HG02840 (cell line): ENCODE results near the gene TMEM170A.
A peak's percentile ranks its signal among the peaks of the same experiment; 100 is the strongest.

ENCODE experiments used
- ATAC-seq: cut with Tn5 transposase; IDR thresholded peaks from one replicate; pipeline ENCODE4 v1.9.1; 2021; ENCODE audit warnings: mild to moderate bottlenecking, moderate library complexity, moderate number of reproducible peaks; ENCODE audit not compliant: unreplicated experiment, low FRiP score

The TMEM170A gene

DNA sequence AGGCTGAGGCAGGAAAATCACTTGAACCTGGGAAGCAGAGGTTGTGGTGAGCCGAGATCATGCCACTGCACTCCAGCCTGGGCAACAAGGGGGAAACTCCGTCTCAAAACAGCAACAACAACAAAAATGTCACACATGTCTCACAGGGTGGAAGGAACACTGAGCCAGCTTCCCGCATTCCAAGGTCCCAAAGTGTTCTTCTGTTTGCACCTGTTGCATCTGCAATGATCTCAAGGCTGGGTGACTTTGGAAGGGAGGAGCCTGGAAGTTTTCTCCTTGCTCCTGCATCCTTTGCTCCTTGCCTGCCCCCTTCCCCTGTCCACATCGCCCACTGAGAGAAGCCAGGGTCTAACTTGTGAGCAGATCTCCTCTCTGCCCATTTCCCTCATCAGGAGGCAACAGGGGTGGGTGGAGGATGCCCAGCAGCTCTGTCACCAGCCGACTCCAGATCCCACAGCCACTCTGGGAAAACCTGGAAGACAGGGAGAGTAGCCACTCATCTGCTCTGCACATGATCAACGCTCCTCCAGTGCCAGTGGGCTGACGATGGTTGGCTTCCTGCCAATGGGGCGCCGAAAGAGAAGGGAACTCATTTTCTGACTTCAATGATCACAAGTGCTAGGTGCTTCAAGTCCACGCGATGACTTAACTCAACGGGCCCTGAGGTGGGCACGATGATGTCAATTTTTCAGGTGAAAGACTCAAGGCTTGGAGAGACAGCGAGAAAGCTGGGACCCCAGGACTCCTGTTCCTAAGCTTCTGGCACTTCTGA is 18.1 kb upstream of the TMEM170A start:
- ATAC-seq, result no peak

DNA sequence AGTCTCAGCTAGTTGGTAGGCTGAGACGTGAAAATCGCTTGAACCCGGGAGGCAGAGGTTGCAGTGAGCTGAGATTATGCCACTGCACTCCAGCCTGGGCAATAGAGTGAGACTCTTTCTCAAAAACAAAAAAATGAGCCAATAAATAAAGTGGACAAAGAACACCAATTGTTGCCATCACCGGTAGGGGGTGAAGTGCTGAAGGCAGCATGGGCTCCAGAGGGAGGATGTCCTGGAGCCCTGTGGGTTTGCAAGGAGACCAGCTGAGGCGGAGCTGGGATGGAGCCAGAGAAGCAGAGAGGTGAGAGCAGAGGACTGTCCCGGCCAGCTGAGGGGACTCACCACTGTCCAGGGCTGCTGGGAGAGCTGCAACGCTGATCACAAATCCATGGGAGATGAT is 17.0 kb upstream of the TMEM170A start:
- no peak for ATAC-seq

DNA sequence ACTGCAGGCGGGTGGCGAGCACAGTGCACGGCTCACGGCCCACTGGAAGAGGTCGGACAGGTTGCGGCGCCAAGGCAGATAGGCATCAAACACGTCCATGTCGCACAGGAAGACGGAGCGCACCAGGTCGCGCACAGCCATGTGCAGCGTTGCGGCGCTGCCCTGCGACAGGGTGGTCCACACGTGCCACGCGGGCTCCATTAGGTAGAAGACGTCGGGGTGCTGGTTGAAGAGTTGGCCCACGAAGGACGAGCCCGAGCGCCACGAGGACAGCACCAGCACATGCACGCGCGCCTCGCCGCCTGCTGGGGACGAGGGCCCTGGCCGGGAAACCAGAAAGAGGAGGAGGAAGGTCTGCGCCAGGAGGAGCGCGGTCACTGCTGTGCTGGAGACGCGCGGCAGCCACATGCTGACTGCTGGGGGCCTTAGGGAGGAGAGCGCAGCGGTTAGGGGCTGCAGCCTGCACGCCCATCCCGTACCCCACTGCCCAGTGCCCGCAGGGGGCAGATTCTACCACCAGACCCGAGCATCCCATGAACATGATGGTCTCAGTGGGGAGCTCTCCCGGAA is 15.0 kb upstream of the TMEM170A start:
- no peak for ATAC-seq

DNA sequence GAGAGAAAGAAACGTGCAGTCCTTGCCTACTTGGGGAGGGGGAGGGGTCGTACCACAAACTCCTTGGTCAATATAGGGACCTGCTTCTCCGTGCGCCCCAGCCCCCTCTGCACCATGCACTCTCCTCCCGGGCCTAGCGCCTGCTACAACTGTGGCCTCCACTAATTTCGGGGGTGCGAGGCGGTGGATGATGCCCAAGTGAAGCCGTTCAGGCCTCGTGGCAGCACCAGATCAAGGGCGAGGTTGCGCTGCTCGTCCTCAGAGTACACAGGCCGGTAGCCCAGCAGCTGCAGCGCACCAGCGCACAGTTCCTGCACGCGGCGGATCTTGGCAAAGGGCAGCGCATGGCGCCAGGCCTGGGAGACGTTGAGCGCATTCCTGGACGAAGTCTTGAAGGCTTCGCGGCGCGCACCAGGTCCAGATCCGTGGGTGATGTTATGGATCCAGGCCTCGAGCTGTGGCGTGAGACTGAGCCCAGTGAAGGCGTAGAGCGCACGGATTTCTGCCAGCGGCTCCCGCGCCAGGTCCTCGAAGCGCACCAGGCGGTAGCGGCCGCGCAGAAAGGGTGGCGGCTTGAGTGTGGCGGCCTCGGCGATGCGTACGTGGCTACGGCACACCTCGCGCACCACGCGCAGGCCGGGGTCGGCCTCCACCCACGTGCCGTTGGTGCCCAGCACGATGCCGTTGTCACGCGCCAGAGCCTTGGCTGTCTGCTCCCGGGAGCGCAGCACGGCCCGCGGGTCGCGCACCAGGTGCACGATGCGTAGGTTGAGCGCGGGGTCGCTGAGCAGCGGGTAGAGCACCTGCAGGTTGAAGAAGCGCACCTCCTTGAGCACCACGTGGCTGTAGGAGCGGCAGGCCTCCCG is 14.2 kb upstream of the TMEM170A start:
- ATAC-seq, result no peak

DNA sequence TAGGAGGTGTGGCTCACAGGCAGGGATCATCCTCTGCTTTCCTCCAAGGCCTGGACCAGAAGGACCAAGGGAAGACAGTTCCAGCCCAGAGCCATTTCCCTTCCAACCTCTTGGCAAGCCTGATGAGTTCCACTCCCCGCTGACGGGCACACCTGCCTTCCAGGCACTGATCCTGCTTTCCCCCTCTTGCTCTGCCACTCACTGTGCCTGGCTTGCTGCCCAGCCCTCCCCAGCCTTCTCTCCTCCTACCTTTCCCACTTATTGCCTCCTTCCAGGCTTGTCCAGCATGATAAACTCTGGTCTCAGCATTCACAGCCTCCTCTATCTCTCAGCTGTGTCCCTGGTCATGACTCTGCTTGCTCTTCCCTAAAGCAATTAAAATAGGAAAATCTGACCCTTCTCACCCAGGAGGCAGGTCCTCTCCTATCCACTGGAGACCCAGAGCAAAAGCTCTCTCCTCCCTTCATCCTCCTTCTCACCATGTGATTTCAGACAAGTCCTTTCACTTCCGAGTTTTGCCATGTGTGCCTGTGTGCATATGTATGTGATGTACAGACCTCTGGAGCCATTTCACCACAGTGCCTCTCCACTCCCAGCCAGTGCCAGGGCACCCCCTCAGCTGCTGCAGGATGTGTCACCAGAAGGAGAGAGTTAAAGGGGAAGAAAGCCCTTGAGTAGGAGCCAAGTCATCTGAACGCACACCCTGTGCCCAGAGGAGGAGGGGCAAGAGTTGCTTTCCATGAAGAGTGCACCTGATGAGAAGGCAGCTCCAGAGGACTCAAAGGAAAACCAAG is 13.4 kb upstream of the TMEM170A start:
- ATAC-seq, result no peak

DNA sequence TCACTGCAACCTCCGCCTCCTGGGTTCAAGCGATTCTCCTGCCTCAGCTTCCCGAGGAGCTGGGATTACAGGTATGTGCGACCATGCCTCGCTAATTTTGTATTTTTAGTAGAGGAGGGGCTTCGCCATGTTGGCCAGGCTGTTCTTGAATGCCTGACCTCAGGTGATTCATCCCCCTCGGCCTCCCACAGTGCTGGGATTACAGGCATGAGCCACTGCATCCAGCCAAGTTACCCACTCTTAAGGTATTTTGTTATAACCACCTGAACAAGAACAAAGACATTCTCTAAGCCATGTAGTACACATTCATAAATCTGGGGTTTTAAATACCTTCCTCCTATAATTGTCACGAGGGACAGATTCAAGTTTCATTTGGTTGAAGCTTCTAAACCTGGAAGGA is 12.3 kb upstream of the TMEM170A start:
- no peak for ATAC-seq

DNA sequence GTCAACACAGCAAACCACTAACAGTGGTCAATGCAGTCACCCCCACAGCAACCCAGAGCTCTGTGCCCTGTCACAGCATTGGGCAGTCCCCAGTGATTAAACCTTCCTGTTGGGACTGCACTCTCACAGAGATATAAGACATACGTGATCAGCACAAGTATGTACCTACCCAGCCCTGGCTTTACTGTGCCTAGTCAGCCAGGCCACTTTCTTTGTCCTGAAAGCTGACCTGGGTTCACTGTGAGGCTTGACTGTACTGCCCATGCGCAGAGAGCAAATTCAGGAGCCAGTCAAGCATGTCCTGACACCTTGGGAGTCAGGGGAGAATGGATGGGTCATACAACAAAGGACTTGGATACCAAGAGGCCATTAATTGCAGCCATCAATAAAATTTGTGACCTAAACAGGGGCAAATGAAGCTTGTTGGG is 10.9 kb upstream of the TMEM170A start:
- ATAC-seq, result no peak

DNA sequence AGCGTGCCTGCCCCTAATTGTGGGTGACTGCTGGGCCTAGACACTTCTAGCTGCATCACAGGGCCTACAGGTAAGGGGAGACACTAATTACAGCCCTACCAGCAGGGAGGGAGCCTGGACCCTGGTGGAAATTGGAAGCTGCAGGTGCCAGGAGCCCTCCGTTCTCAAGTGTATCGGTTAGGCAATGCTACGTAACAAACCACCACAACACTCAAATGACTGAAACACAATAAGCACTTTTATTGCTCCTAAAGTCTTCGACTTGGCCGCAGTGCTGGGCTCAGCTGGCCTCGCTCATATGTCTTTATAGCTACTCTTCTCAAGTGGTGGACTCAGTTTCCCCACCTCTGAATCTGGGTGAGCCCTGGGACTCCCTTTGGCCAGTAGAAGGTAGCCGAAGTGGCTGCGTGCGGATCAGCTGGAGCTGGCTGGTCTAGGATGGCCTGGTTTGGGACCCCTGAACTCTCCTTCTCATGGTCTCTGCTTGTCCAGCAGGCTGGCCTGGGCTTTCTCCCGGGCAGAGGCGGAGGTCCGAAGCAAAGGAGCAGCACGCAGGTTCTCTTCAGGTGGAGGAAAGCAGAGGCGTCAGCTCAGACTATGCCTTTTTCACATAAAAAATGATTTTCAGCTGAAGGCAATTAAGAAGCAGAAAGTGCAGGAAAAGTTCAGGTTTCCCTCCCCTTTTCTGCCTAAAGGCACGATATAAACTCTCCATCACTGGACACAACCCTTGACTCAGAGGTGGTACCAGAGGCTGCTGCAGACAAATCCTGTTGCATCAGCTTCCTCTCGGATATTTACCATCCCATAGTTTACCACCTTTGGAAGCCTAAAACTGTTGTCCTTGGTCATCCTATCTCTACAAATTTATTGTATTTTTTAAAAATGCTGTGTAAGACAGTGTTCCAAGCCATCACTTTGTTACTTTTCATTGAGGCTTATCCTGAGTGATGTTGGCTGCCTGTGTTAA is 8.7 kb upstream of the TMEM170A start:
- no peak for ATAC-seq

DNA sequence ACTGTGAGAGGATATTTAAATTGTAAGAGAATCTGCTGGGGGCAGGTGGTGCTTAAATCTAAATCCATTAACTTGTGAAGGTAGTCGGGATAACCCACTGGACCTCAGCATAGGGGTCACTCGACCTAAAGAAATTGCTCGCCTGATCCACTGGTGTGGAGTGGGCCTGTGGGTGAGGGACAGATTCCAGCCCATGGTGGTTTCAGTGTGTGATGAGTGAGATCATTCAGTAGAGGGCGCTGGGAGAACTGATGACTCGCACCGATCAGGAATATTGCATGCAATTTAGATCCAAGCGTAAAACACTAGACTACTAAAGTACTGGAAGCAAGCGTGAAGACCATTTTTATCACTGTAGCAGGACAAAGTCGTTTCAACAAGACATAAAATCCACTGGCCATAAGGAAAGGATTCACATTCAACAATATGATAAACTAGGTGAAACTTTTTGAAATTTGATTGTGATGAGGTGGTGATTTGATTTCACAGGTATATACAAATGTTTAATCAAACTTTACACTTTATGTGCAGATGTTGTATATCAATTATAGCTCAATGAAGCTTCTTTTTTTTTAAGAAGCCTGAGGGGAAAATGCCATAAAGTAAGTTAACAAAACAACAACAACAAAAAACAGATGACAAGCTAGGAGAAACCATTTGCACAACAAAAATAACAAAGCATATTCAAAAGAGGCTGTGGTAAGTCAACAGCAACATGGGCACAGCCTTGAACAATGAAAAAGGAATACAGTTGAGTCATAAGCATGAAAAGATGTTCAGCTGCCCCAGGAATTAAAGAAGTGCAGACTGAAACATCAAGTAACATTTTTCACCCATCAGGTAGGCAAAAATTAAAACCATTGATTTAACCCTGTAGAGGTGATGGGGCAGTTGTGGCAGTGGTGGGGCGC is 7.5 kb upstream of the TMEM170A start:
- ATAC-seq, result no peak

DNA sequence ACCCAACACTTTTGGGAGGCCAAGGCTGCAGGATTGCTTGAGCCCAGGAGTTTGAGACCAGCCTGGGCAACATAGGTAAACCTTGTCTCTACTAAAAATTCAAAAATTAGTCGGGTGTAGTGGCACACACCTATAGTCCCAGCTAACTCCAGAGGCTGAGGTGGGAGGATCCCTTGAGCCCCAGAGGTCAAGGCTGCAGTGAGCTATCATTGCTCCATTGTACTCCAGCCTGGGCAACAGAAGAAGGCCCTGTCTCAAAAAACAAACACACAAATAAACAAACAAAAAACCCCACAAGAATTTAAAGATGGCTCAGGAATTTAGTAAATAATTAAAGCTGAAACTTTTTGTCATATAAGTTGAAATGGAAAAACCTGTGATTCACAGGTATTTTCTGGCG is 2.3 kb upstream of the TMEM170A start:
- no peak for ATAC-seq

DNA sequence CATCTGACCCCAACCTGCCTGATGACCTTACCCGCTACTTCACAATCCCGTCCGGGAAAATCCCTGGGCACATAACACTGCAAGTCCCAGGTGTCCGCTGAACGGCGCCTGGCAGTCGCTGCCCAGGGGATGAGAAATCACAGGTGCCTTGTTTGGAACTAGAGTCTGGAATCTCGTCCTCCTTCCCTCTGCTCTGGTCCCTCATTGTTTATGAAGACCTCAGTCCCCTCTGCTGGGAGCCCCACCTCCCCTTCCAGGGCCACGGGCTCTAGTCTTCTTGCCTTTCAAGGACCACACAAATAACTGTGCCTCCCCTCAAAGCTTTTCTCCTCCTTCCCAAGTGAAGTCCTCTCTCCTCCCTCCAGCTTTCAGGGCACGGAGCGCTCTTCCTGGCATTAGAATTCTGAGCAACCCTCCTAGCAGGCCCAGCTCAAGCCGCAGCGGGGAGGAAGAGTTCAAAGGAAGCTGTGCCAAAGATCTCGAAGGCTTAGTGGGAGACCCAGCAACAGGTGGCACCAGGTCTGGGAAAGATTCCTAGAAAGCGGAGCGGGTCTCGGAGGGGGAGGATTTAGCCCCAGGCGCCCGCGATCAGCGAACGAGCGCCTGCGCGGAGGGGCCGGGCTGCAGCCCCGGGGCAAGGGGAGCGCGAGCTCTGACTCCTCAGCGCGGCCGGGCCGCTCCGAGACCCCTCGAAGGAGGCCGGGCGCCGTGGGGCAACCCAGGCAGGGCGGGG is 934 bp downstream of the TMEM170A start:
- ATAC-seq, result peak; percentile 21

DNA sequence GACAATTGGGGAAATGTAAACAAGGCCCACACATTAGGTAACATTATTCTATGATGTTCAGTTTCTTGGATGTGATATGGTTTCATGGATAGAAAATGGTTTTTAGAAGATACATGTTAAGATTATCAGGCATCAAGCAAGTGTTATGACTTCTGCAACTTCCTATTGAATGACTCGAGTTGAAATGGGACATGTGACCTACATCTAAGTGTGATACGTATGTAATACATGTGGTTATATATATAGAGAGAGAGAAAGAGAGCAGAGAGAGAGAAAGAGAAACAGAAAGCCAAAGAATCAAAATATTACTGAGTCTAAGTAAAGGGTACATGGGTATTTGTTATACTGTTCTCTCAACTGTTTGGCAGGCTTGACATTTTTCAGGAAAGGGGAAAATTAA is 1.7 kb downstream of the TMEM170A start:
- no peak for ATAC-seq

DNA sequence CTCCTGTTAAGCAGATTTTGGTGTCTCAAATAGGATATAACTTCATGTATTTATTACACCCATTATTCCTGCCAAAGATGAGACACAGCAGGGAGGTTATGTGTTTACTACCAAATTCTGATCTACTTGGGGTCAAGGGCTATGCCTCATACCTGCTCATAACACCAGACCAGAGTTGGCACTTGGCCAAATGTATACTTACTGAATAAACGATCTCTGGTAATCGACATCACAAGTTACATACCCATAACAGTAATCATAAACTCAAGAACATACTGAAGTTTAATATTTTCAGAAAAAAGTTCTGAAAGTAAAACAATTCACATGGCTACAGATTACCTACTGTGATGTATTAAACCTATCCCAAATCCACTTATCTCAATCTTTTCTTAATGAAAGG is 2.9 kb downstream of the TMEM170A start:
- ATAC-seq, result no peak

DNA sequence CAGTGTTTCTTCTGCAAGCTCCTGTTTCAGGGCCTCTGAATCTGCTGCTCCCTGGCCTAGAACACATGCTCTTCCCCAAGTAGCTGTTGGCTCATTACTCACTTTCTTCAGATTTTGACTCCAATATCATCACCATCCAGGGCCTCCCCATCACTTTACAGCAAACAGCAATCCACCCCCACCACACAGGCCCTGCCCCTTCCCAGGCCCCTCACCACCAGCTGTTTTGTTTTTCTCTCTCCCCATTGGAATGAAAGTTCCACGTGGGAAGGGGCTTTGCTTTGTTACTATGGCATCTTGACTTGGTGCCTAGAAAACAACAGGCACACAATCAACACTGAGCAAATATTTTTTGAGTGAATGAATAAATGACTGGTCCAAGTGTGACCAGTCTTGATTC is 4.0 kb downstream of the TMEM170A start:
- no peak for ATAC-seq

DNA sequence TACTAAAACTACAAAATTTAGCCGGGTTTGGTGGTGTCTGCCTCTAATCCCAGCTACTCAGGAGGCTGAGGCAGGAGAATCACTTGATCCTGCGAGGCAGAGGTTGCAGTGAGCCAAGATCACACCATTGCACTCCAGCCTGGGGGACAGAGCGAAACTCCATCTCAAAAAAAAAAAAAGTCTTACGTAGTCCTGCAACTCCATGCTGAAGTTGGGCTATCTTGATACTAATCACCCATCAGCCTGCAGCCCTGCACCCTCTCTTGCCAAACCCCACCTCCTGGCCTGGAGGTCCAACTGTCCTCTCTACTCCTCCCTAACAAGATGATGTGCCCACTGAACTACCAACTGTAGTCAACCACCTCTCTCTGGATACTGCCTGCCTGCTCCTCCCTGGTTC is 4.8 kb downstream of the TMEM170A start:
- ATAC-seq, result no peak

DNA sequence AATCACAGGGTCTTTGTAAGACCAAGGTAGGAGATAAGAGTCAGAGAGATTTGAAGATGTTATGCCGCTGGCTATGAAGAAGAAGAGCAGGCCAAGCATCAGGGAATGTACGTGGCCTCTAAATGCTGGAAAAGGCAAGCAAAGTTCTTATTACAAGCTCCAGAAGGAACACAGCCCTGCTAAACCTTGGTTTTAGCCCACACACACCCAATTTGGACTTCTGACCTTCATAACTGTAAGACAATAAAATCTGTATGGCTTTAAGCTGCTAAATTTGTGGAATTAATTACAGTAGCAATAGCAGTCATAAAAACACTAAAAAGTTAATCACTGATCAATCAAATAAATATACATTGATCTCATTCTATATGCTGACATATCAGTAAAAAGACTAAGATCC is 6.0 kb downstream of the TMEM170A start:
- no peak for ATAC-seq

DNA sequence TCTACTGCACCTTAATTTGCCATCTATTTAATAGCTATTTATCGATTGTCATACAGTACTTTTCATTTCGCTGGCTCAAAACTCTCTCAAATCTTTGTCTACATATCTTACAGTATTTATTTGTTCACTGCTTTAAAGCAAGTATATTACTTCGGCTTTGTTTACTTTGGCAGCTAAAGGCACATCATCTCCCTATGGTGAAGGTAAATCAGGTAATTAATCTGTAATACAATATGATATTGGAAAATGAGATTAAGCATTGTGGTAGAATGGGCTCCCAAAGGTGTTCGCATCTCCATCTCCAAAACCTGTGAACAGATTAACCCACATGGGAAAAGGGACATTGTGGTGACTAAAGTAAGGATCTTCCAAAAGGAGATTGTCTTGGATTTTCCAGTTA is 6.5 kb downstream of the TMEM170A start:
- no peak for ATAC-seq

DNA sequence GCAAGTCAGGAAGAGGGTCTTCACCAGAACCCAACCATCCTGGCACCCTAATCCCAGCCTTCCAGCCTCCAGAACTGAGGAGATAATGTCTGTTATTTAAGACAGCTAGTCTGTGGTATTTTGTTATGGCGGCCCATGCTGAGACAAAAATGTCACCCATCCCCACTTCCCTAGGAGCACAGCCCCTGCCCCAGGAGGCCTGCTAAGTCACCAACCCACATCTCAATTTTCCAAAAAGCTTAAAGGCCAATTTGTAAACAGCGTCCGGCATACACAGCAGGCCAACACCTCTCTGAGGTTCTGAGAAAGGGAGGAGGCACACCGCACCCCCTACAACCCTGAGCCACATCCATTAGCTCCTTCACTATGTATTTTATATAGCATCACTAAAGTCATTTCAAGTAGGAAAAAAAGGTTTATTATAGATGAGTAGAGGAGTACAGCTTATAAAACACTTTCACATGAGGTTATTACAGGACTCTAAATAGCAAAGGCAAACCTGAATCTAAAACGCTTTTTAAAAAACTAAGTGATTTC is 6.9 kb downstream of the TMEM170A start:
- ATAC-seq, result no peak
